GM13977 (cell line): ENCODE measurements around the gene FAM131A.

Source experiments
- DNase-seq: peaks from one replicate; pipeline ENCODE4 v3.0.0; 2012; ENCODE audit warnings: low spot score
- CTCF ChIP-seq: IDR thresholded peaks from 2 replicates; pipeline ENCODE4 v1.5.1; 2012; ENCODE audit warnings: mild to moderate bottlenecking, control low read depth; ENCODE audit not compliant: insufficient read depth; ENCODE audit errors: extremely low read depth, missing control alignments
- in situ Hi-C: fragments of 300-500 bp; cut with MboI; formaldehyde crosslinking; loops from one replicate; pipeline ENCODE4 v1.12.0; 2022; ENCODE audit warnings: low sequenced_read_pairs, low pct_unique_long_range_greater_than_20kb, mixed read lengths, inconsistent platforms; ENCODE audit not compliant: unreplicated experiment

FAM131A gene

GRCh38 chr3:184322731-184323487 lies 14.5 kb upstream of the FAM131A start:
- in situ Hi-C loops, result no loop called here

GRCh38 chr3:184323696-184324095 lies 13.7 kb upstream of the FAM131A start:
- in situ Hi-C loops, result no loop called here
- no peak for TF ChIP-seq CTCF
- DNase-seq, result peak; percentile 11

More at GRCh38 chr3:184322731-184323487, 14.5 kb upstream of the FAM131A start:
- no peak for TF ChIP-seq CTCF
- DNase-seq, result peak; percentile 13

GRCh38 chr3:184325269-184325668 lies 12.1 kb upstream of the FAM131A start:
- in situ Hi-C loops, result no loop called here

GRCh38 chr3:184325715-184326369 lies 11.6 kb upstream of the FAM131A start:
- TF ChIP-seq CTCF, result no peak
- DNase-seq, result peak; percentile 16
- in situ Hi-C loops, result no loop called here

More at GRCh38 chr3:184325269-184325668, 12.1 kb upstream of the FAM131A start:
- DNase-seq, result no peak
- TF ChIP-seq CTCF, result no peak

- DNase-seq, result no peak
- no peak for TF ChIP-seq CTCF
- in situ Hi-C loops, result no loop called here
Observed at GRCh38 chr3:184327171-184327570, 10.2 kb upstream of the FAM131A start.

- no peak for TF ChIP-seq CTCF
- in situ Hi-C loops, result no loop called here
- DNase-seq, result no peak
Observed at GRCh38 chr3:184328516-184328915, 8.9 kb upstream of the FAM131A start.
